Measurements from ENCODE around the gene DNTT.
A peak's percentile ranks its signal among the peaks of the same experiment; 100 is the strongest.

Gene DNTT

DNA sequence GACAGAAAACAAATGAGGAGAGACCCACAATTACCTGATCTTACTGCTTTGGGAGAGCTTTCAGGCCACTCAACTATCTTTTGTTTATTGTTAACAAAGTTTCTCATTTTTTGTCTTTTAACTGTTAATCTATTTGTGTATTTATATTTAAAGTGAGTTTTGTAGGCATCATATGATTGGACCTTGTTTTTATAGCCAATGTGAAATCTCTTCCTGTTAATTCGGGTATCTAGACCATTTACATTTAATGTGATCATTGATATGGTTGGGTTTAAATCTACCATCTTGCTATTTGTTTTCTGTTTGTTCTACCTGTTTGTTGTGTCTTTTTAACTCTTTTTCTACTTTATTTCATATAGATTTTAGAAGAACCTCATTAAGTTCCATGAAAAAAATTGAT lies 42.1 kb downstream of the DNTT start:
- DNase-seq = no peak

GRCh38 chr10:96352027-96352426 lies 47.8 kb downstream of the DNTT start:
- no peak for DNase-seq

DNA sequence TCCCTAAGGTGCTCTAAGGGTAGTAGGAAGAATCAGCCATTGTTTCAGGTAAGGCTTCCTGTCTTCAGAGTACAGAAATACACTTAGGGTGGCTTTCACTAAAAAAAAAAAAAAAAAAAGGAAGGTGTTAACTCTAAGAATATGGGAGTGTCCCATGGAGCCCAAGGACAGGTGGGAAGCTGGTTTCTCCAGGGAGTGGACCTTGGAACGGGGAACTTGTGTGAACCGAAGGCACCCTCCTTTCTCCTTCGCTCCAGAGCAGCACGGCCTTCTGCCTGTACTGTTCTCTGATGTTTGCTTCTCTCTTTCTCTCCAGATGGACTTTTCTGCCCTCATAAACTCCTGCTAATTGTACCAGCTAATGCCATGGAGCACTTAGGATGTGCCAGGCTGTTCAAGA lies 48.3 kb downstream of the DNTT start:
- DNase-seq = no peak

DNA sequence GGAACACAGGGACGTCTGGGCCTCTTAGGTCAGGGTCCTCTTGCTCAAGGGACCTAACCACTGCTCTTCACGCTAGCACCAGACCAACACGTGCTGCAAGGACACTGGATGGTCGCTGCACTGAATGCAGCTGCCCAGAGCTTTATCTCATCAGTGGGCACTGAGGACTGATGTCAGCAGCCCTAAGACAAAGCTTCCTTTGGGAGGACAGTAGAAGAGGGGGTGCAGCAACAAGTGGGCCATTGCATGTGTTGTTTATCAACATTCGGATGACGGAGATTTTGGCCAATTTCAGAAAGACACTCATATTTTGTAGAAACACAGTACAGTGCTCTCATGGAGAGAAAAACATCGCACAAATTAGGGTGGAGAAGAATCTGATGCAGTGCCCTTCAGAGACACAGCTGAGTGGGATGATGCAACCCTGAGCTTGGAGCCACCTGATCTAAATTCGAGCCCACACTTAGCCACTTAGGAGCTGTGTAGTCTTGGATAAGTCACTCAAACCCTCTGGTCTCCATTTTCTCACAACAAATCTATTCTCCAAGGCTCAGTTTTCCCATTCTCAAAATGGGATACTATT lies 52.9 kb downstream of the DNTT start:
- DNase-seq = no peak

- no peak for DNase-seq
Measured at GRCh38 chr10:96358851-96359540, 54.8 kb downstream of the DNTT start, which contains the start of gene OPALIN. OPALIN (minus strand) TSS chr10:96359002; CDS start chr10:96358896, 106 bp downstream.

DNA sequence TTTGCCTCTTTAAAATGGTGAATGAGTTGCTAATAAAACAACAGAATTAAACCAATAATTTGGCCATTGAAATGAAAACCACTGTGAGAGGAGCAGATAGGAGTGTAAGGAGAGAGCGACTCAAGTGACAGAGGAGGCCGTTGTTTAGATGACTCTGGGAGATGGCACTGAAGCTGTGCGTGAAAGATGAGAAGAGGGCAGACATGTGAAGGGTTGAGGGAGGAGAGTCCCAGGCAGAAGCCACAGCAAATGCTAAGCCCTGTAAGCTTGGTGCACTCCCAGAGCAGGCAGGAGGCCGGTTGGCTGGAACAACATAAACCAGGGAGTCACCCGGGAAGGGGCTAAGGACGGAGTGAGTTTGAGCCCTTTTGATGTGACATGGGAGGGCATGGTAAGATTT lies 55.4 kb downstream of the DNTT start:
- DNase-seq = no peak

DNA sequence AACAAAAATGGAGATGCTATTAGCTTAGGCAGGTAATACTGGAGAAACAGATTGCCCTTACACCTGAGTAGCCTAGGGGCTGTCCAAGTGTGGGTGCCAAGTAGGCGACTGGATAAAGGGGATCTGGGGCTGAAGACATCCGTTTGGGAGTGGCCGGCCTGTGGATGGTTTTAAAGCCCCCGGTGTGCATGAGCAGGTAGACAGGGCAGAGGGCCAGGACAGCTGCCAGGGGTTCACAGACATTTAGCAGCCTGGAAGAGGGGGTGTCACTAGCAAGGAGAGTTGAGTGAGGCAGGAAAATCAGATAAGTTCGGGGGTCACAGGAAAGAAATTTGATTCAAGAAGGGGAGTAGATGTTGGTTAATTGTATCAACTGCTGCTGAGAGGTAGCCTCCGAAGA lies 56.1 kb downstream of the DNTT start:
- no peak for DNase-seq

- no peak for DNase-seq
Measured at GRCh38 chr10:96360766-96361165, 56.5 kb downstream of the DNTT start.

DNA sequence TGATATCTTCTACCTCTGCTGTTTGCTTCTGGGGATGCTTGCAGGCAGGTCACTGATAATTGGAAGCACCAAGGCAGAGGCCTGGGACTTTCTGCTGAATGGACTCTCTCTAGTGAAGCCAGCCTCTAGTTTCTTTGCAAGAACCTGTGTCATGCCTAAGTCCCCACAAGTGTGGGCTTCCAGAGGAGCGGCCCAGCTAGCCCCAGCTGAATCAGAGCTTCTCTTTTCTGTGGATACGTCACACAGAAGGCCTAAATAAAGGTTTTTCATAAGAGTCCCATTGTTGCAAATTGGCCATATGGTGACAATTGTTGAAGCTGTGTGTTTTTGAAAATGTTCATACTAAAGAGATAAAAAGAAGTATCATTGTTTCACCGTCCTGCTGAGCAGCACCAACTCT lies 61.3 kb downstream of the DNTT start:
- no peak for DNase-seq

DNA sequence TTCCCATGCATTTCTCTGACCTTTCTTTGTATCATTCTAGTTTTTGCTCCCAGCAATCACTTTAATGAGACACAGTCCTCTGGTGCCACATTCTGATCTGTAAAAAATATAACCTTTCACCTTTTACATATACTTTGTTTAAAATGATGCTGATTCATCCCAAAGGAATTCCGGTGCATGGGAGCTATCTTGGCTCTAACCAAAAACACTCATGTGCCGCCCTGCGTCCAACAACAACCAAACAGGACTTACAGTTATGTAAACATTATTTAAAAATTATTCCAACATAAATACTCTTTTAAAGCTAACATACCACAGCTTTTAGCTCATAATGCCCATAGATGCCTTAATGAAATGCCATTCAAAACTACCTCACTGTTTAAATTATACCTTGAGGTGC lies 62.3 kb downstream of the DNTT start:
- DNase-seq = peak; percentile 35

DNA sequence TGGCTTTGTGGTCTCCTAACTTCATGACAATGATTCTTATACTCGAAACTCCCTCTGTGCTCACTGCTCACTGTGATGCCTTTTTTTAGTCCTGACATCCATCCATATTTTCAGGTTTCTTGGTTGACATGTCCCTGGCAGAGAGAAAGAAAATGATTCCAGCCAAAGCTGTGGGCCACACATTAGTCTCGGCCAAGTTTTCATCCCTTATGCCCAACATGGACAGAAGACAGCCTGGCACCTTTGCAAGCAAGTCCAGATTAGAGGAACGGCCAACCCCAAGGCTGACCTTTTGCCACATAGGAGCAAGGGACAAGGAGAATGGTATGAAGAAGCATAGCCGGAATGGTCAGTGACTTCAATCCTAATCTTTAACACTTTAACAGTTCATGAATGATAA lies 63.2 kb downstream of the DNTT start:
- no peak for DNase-seq

GRCh38 chr10:96368971-96369370 lies 64.7 kb downstream of the DNTT start:
- DNase-seq = no peak

DNA sequence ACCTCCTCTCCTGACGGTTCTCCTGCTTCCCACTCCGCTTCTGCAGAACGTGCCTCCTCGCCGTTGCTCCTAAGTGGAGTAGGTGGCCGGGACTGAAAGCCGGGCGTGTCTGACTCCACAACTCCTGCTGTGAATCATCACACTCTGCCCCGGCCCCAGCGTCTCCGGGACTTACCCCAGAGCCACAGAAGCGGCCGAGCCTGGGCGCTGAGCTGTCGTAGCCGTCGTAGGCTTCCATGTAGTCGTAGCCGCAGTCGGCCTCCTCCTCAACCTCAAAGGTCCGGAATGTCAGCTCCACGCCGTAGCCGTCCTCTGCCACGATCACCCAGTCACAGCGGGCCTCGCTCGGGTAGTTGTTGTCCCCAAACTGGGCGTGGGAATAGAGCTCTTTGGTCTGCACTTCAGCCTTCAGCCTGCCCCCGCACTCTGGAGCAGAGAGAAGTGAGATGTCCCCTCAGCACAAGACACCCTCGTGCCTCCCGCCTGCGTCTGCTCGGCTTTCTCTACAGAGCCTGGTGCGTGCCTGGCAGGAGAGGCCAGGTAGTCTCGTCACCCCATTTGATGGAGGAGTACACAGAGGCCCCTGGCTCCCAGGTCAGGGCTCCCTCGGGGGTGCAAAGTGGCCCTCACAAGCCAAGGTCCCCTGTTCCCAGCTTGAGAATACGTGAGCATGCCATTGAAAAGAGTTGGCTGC lies 65.8 kb downstream of the DNTT start:
- DNase-seq = no peak

DNA sequence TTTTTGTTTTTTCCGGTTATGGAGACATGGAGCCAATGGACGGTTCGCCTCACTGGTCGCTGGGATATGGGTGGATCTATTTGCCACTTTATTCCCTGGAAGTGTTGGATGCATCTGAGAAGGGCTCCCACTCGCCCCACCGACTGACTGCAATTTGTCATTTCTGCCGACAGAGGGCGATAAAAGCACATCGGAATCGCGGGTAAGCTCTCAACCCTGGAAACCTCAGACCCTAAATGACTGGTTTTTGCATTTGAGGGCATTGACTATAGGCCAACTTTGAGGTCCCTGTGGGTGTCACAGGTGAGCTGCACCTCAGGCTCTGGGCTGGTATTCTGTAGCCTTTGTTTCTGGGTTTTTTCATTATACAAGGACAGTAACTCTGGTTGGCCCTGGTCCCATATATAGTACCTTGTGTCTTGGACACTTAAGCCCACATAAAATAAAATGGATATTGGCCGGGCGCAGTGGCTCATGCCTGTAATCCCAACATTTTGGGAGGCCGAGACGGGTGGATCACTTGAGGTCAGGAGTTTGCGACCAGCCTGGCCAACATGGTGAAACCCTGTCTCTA lies 66.4 kb downstream of the DNTT start:
- peak; percentile 38 for DNase-seq

GRCh38 chr10:96371356-96371755 lies 67.1 kb downstream of the DNTT start:
- DNase-seq = no peak

GRCh38 chr10:96374004-96374403 lies 69.8 kb downstream of the DNTT start:
- DNase-seq = no peak

DNA sequence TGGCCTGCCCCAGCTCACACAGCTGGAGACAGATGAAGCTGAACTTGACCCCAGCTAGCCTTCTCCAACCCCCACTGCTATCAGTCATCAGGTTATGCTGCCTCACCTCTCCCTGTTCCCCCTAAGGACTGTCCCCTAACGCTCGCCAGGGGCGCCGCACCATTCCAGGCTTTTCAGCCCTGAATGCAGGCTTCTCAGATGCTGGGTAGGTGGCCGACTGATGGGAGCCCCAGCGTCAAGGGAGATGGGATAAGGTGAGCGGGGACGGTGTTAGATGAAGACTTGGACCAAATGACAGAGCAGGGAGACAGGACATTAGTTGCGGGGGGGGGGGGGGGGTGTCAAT lies 70.4 kb downstream of the DNTT start:
- DNase-seq = no peak

GRCh38 chr10:96374985-96375830 lies 71.0 kb downstream of the DNTT start:
- DNase-seq = peak; percentile 84

- DNase-seq = no peak
Measured at GRCh38 chr10:96376483-96376882, 72.2 kb downstream of the DNTT start.

DNA sequence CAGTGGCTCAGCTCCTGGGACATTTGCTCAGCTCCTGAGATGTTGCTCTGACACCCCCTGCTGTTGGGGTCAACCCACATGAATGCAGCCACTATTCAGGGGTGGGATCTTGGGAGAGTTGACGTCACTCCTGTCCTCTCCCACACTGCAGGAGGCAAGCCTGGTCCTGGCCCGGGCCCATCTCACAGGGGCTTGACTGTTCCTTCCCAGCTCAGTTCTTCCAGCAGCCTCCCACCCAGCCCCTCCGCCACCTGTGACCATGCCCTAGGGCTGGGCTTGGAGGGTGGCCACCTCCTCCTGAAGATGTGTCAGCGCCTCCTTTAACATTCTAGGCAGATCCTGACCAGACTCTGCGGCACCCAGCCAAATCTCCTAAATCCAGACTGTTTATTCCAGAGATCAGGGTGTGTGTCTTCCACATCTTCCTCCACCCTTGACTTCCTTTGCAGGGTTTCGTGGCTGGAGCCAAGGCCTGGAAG lies 73.6 kb downstream of the DNTT start:
- peak; percentile 22 for DNase-seq

- DNase-seq = no peak
Measured at GRCh38 chr10:96378741-96379140, 74.5 kb downstream of the DNTT start.

- no peak for DNase-seq
Measured at GRCh38 chr10:96379758-96380157, 75.5 kb downstream of the DNTT start.

- DNase-seq = no peak
Measured at GRCh38 chr10:96380821-96381220, 76.6 kb downstream of the DNTT start.
